ENCODE measurements around the gene MCF2L. TPM values are rescaled to one million over a fixed set of nuclear protein-coding genes. Genes with fewer than 3 reads are reported as not detected.

MCF2L gene
- total RNA-seq, 1 experiment from 2014 or later, result not detected

DNA sequence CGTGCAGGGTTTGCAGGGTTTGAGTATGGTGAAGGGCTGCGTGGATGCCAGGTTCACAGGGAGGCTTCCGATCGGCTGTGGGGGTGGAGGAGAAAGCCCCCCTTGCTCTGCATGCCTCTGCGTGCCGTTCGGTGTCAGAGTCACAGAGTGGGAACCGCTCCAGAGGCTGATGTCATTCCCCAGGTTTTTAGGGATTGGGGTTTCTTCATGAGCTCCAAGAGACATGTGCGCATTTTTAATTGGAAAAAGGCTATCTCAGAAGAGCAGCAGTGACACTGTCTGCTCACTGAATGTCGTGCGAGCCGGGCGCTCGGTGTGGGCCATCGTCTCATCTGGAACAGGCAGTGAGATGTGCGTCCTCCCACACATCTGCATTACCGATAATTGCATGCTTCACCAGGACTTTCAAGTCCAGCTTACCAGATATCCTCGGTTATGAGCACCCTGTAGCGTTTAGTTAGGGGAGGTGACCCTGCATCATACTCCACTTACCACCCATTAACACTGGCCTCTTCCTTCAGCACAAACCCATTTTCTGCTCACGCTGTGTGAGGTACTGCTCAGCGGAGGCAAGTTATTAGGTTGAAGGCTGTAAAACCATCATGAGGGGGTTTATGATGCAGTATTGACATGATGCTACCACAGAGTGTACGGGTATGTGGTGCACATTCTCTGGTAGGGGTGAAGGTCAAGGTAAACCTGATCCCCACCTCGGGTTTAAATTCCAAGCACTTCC, 1.7 kb downstream of the MCF2L start:
- peaks cover 6% of the 10 kb centered on the region for H3K36me3 Mint-ChIP-seq (ENCODE audit: insufficient read depth, unreplicated experiment)
- no peak overlapping the region for H3K4me3 Mint-ChIP-seq (ENCODE audit: unreplicated experiment)
- POLR2A ChIA-PET, result no interaction called here
- no peak for DNase-seq (ENCODE audit: unreplicated experiment)
- intact Hi-C loops (cut with micrococcal nuclease), result no loop called here
- no peaks in the 10 kb centered on the region for H3K4me1 Mint-ChIP-seq (ENCODE audit: insufficient read depth, unreplicated experiment)
- CTCF ChIA-PET, result interaction anchor here (0.5 kb wide), 1 partner anchor 41 kb away, joined by 3 read pairs; no protein-coding TSS in a partner anchor
- H3K27ac Mint-ChIP-seq (ENCODE audit: low read depth, unreplicated experiment), result no peak overlapping the region
- H3K9me3 Mint-ChIP-seq (ENCODE audit: unreplicated experiment), result peaks cover 8% of the 10 kb centered on the region
- H3K27me3 Mint-ChIP-seq (ENCODE audit: insufficient read depth, unreplicated experiment), result peaks cover 71% of the 10 kb centered on the region
- TF ChIP-seq, protein P1, sequence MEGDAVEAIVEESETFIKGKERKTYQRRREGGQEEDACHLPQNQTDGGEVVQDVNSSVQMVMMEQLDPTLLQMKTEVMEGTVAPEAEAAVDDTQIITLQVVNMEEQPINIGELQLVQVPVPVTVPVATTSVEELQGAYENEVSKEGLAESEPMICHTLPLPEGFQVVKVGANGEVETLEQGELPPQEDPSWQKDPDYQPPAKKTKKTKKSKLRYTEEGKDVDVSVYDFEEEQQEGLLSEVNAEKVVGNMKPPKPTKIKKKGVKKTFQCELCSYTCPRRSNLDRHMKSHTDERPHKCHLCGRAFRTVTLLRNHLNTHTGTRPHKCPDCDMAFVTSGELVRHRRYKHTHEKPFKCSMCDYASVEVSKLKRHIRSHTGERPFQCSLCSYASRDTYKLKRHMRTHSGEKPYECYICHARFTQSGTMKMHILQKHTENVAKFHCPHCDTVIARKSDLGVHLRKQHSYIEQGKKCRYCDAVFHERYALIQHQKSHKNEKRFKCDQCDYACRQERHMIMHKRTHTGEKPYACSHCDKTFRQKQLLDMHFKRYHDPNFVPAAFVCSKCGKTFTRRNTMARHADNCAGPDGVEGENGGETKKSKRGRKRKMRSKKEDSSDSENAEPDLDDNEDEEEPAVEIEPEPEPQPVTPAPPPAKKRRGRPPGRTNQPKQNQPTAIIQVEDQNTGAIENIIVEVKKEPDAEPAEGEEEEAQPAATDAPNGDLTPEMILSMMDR (IDR thresholded peaks at IDR 0.05; ENCODE audit: unreplicated experiment), result no peak
- no TSS peak for BruUV-seq (replicated peaks)

DNA sequence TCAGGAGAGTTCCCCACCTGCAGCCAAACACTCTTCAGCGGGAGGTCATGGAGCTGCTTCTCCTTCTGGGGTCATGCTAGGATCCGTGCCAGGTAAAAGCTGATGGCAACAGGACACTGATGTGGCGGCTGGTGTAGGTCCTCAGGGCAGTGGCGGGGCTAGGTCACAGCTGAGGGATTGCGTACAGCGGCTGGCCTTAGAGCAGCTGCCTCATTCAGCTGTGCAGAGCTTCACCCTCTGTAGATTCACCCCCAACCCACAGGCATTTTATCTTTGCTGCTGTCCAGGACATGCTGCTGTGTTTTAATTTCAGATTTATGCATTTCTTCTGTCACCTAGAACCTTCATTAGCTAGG, 2.3 kb downstream of the MCF2L start:
- no peaks in the 10 kb centered on the region for H3K4me1 Mint-ChIP-seq (ENCODE audit: insufficient read depth, unreplicated experiment)
- no peak for DNase-seq (ENCODE audit: unreplicated experiment)

DNA sequence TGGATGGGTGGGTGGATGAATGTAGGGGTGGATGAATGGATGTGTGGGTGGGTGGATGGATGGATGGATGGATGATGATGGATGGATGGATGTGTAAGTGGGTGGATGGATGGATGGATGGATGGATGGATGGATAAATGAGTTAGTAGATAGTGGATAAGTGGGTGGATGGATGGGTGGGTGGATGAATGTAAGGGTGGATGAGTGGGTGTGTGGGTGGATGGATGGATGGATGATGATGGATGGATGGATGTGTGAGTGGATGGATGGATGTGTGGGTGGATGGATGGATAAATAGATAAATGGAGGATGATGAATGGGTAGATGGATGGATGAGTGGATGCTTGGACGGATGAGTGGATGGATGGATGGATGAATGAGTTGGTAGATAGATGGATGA, 3.2 kb downstream of the MCF2L start:
- peaks cover 12% of the 10 kb centered on the region for H3K36me3 Mint-ChIP-seq (ENCODE audit: insufficient read depth, unreplicated experiment)
- CTCF ChIA-PET, result no interaction called here
- intact Hi-C loops (cut with micrococcal nuclease), result no loop called here
- no peak overlapping the region for H3K4me3 Mint-ChIP-seq (ENCODE audit: unreplicated experiment)
- TF ChIP-seq, protein P1 (IDR thresholded peaks at IDR 0.05; ENCODE audit: unreplicated experiment), result no peak
- no peaks in the 10 kb centered on the region for H3K4me1 Mint-ChIP-seq (ENCODE audit: insufficient read depth, unreplicated experiment)
- peaks cover 8% of the 10 kb centered on the region for H3K9me3 Mint-ChIP-seq (ENCODE audit: unreplicated experiment)
- DNase-seq (ENCODE audit: unreplicated experiment), result no peak
- peaks cover 56% of the 10 kb centered on the region for H3K27me3 Mint-ChIP-seq (ENCODE audit: insufficient read depth, unreplicated experiment)
- POLR2A ChIA-PET, result no interaction called here
- no peak overlapping the region for H3K27ac Mint-ChIP-seq (ENCODE audit: low read depth, unreplicated experiment)
- BruUV-seq (replicated peaks), result no TSS peak

More for the DNA sequence above, 2.3 kb downstream of the MCF2L start:
- TF ChIP-seq, protein P1 (IDR thresholded peaks at IDR 0.05; ENCODE audit: unreplicated experiment), result no peak
- no TSS peak for BruUV-seq (replicated peaks)
- CTCF ChIA-PET, result interaction anchor here (0.5 kb wide), 1 partner anchor 41 kb away, joined by 3 read pairs; no protein-coding TSS in a partner anchor
- no peak overlapping the region for H3K27ac Mint-ChIP-seq (ENCODE audit: low read depth, unreplicated experiment)
- POLR2A ChIA-PET, result no interaction called here
- H3K9me3 Mint-ChIP-seq (ENCODE audit: unreplicated experiment), result peaks cover 8% of the 10 kb centered on the region
- no peak overlapping the region for H3K4me3 Mint-ChIP-seq (ENCODE audit: unreplicated experiment)
- peaks cover 65% of the 10 kb centered on the region for H3K27me3 Mint-ChIP-seq (ENCODE audit: insufficient read depth, unreplicated experiment)
- intact Hi-C loops (cut with micrococcal nuclease), result no loop called here
- H3K36me3 Mint-ChIP-seq (ENCODE audit: insufficient read depth, unreplicated experiment), result peaks cover 12% of the 10 kb centered on the region

DNA sequence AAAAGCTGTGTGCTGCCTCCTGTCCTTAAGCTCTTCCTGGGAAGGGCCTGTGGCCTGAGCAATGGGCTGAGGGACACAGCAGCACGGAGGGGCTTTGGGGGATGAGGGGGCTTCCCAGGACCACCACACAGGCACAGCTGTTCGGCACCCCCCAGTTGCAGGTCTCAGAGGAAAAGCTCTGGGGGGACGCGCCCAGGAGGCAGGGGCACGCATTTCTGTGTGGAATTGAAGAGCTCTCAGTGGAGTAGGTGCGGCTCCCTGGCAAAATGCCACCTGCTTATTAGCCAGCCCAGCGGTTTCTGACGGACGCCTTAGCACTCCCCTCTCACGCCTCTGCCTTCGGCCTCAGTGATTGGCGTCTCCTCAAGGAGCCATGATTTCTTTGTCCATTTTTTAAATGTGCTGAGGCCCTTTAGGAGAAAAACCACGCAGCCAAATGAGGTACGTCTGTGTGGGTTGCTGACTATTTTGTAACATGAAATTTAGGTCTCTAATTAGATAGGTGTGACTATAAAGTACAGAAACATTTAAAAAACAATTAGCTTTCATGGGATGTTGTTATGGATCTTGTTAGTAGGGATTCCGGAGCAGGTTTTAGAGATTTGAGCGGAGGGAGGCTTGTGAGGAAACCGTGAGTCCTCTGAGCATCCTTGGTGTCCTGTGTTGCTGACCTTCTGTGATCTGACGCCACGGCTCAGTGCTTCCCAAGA, 4.0 kb downstream of the MCF2L start:
- peaks cover 12% of the 10 kb centered on the region for H3K36me3 Mint-ChIP-seq (ENCODE audit: insufficient read depth, unreplicated experiment)

More for the DNA sequence above, 4.0 kb downstream of the MCF2L start:
- Mint-ChIP-seq H3K27ac (ENCODE audit: low read depth, unreplicated experiment) (no peak overlapping the region), H3K27me3 (ENCODE audit: insufficient read depth, unreplicated experiment) (peaks cover 48% of the 10 kb centered on the region), H3K4me3 (ENCODE audit: unreplicated experiment) (no peak overlapping the region), H3K4me1 (ENCODE audit: insufficient read depth, unreplicated experiment) (no peaks in the 10 kb centered on the region), H3K9me3 (ENCODE audit: unreplicated experiment) (peaks cover 8% of the 10 kb centered on the region)
- TF ChIP-seq, protein P1 (IDR thresholded peaks at IDR 0.05; ENCODE audit: unreplicated experiment), result no peak
- POLR2A ChIA-PET, result interaction anchor here (0.6 to 1.1 kb wide), 2 partner anchors 15 to 1093 kb away, joined by 3 to 4 read pairs; no protein-coding TSS in a partner anchor
- CTCF ChIA-PET, result no interaction called here
- intact Hi-C loops (cut with micrococcal nuclease), result no loop called here
- BruUV-seq (replicated peaks), result no TSS peak
- peak; percentile 8 for DNase-seq (ENCODE audit: unreplicated experiment)
